Sigmoid colon (tissue), 7 donors: Measurements from ENCODE around the gene MYO9A. TPM values are rescaled to one million over a fixed set of nuclear protein-coding genes. Genes with fewer than 3 reads are reported as not detected.

Source experiments
- DNase-seq: peaks from one replicate; pipeline ENCODE4 v3.0.0-alpha.2; 2019
- H3K27ac ChIP-seq, 4 donors: fragments of 200-600 bp; sonication (generic); one replicate each; pipeline ENCODE4 v1.5.1; 2016 to 2019; ENCODE audit warnings: mild to moderate bottlenecking in 1 of 4
- H3K27me3 ChIP-seq, 3 donors: fragments of 200-600 bp; sonication (generic); one replicate each; pipeline ENCODE4 v1.5.1; 2019; ENCODE audit warnings: mild to moderate bottlenecking in 1 of 3
- H3K36me3 ChIP-seq, 4 donors: fragments of 200-600 bp; sonication (generic); one replicate each; pipeline ENCODE4 v1.5.1; 2016 to 2019
- H3K4me1 ChIP-seq, 4 donors: fragments of 200-600 bp; sonication (generic); one replicate each; pipeline ENCODE4 v1.5.1; 2017 to 2019
- H3K4me3 ChIP-seq, 4 donors: fragments of 200-600 bp; sonication (generic); one replicate each; pipeline ENCODE4 v1.5.1; 2017 to 2019; ENCODE audit warnings: mild to moderate bottlenecking in 2 of 4, moderate library complexity in 1 of 4
- H3K9me3 ChIP-seq, 4 donors: fragments of 200-600 bp in 3 of 4; sonication (generic) in 3 of 4; one replicate each; pipeline versions ENCODE4 v1.5.1 to v1.6.1; 2013 to 2019
- CTCF ChIP-seq, 4 experiments: fragments of 450-650 bp in 3 of 4; fragments of 200-600 bp in 1 of 4; IDR thresholded peaks; one replicate each; pipeline ENCODE4 v1.5.1; 2016 to 2019; ENCODE audit warnings: antibody characterized with exemption in 4 of 4, mild to moderate bottlenecking in 3 of 4, moderate library complexity in 2 of 4
- EP300 ChIP-seq, 4 donors: sonication (generic); formaldehyde crosslinking; IDR thresholded peaks; one replicate each; pipeline ENCODE4 v1.6.1; 2017; ENCODE audit warnings: antibody characterized with exemption in 4 of 4
- POLR2A ChIP-seq, 2 donors: fragments of 450-650 bp; IDR thresholded peaks; one replicate each; pipeline ENCODE4 v1.6.1; 2016; ENCODE audit warnings: antibody characterized with exemption in 2 of 2, mild to moderate bottlenecking in 2 of 2, moderate library complexity in 2 of 2
- POLR2AphosphoS5 ChIP-seq, 4 donors: sonication (generic); formaldehyde crosslinking; IDR thresholded peaks; one replicate each; pipeline ENCODE4 v1.6.1; 2017; ENCODE audit warnings: antibody characterized with exemption in 4 of 4
- WGBS, 2 donors: extraction: QIAGEN DNeasy Blood & Tissue Kit; methylation state at CpG; one replicate each; pipeline ENCODE4 v1.1.7; 2013; 5-methylcytosine and 5-hydroxymethylcytosine counted together
- intact Hi-C: fragments of 100-400 bp; cut with DNase I; formaldehyde crosslinking; loops from one replicate; pipeline ENCODE4 v1.15.1; 2023
- polyA plus RNA-seq, 3 donors: library from polyadenylated mRNA; stranded (reverse); fragments of 200-250 nt; gene quantifications; one replicate each; pipeline ENCODE4 v1.2.3, GENCODE V29; 2013
- total RNA-seq, 4 donors: library from RNA; depleted of rRNA; stranded (reverse); fragments of >200 nt; gene quantifications; one replicate each; pipeline ENCODE4 v1.1.0, GENCODE V29; 2016
- donor health status: healthy with polysubstance abuse.
- donor health status: Bipolar disorder and iron deficiency.
- donor health status: healthy.

The MYO9A gene
- total and polyA plus RNA-seq, 7 donors = 3.0 to 80.0 (median 55.8) TPM

DNA sequence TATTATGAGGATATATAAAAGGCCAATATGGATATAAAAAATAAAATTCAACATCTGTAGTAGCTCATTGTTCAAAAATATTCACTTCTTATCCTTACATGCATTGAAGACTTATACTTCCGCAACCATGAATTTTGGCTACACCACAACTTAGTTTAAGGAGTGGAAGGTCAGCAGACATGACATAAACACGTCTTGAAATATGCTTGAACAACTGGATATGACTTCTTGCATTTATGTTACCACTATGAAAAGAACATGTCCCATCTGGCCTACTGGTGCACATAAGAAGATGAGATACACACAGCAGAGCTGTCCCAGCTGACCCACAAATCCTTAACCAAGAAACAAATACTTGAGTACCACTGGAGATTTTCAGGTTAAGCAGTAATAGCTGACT, 52.1 kb downstream of the MYO9A start:
- WGBS, 2 donors = 87 to 97% methylated on average over 2 of the region's 2 CpGs
- Histone ChIP-seq H3K36me3 (no peaks in the 10 kb centered on the region), H3K4me1 (peaks cover 0 to 9% (median 6%) of the 10 kb centered on the region in 4 donors), H3K4me3 (no peak overlapping the region), H3K27me3 (no peaks in the 10 kb centered on the region), H3K9me3 (no peaks in the 10 kb centered on the region), H3K27ac (no peak overlapping the region)
- TF ChIP-seq POLR2AphosphoS5 (IDR thresholded peaks at IDR 0.05) (no peak), EP300 (IDR thresholded peaks at IDR 0.05) (no peak), CTCF (IDR thresholded peaks at IDR 0.05) (no peak), POLR2A (IDR thresholded peaks at IDR 0.05) (no peak)
- no peak for DNase-seq
- intact Hi-C loops = no loop called here

- Histone ChIP-seq H3K9me3 (no peaks in the 10 kb centered on the region), H3K36me3 (no peaks in the 10 kb centered on the region), H3K4me1 (peaks cover 0 to 22% (median 16%) of the 10 kb centered on the region in 4 donors), H3K27ac (no peak overlapping the region), H3K4me3 (no peak overlapping the region), H3K27me3 (no peaks in the 10 kb centered on the region)
- no peak for TF ChIP-seq POLR2AphosphoS5 (IDR thresholded peaks at IDR 0.05)
- TF ChIP-seq CTCF (IDR thresholded peaks at IDR 0.05) = no peak
- no peak for TF ChIP-seq EP300 (IDR thresholded peaks at IDR 0.05)
- TF ChIP-seq POLR2A (IDR thresholded peaks at IDR 0.05) = no peak
- intact Hi-C loops = no loop called here
- DNase-seq = no peak
These were observed 54.8 kb downstream of the MYO9A start for GRCh38 chr15:72063186-72063585.

GRCh38 chr15:72062319-72062718, 55.6 kb downstream of the MYO9A start:
- Histone ChIP-seq H3K27me3 (no peaks in the 10 kb centered on the region), H3K9me3 (no peaks in the 10 kb centered on the region), H3K4me1 (peaks cover 0 to 26% (median 16%) of the 10 kb centered on the region in 4 donors), H3K27ac (no peak overlapping the region), H3K36me3 (no peaks in the 10 kb centered on the region), H3K4me3 (no peak overlapping the region)
- no peak for DNase-seq
- TF ChIP-seq EP300 (IDR thresholded peaks at IDR 0.05) (no peak), POLR2AphosphoS5 (IDR thresholded peaks at IDR 0.05) (no peak), POLR2A (IDR thresholded peaks at IDR 0.05) (no peak), CTCF (IDR thresholded peaks at IDR 0.05) (no peak)
- intact Hi-C loops = no loop called here

DNA sequence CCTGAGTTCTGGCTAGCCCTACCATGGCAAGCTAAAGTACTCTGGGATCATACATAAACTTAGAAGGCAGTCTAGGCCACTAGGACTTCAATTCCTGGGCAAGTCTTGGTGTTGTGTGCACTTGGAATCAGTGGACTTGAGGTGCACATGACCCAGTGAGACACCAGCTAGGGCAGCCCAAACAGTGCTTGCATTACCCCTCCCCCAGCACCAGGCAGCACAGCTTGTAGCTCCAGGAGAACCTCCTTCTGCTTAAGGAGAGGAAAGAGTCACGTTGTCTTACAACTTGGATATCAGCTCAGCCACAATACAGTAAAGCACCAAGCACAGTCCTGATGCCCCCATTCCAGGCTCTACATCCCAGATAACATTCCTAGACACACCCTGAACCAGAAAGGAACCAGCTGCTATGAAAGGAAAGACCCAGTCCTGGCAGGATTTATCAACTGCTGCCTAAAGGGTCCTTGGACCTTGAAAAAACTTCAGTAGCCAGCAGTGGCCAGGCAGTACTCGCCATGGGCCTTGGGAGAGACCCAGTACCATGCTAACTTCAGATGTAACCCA, 57.2 kb downstream of the MYO9A start:
- TF ChIP-seq POLR2AphosphoS5 (IDR thresholded peaks at IDR 0.05) (no peak), CTCF (IDR thresholded peaks at IDR 0.05) (no peak), EP300 (IDR thresholded peaks at IDR 0.05) (no peak), POLR2A (IDR thresholded peaks at IDR 0.05) (no peak)
- 87 to 93% methylated on average over 2 of the region's 2 CpGs for WGBS, 2 donors

GRCh38 chr15:72058585-72058984, 59.4 kb downstream of the MYO9A start:
- WGBS, 2 donors = 22 to 68% methylated on average over 1 of the region's 1 CpG
- no peaks in the 10 kb centered on the region for H3K27me3 ChIP-seq
- intact Hi-C loops = no loop called here

More for the DNA sequence above, 57.2 kb downstream of the MYO9A start:
- Histone ChIP-seq H3K4me1 (peaks cover 0 to 26% (median 16%) of the 10 kb centered on the region in 4 donors), H3K27ac (no peak overlapping the region), H3K9me3 (no peaks in the 10 kb centered on the region), H3K36me3 (no peaks in the 10 kb centered on the region), H3K27me3 (no peaks in the 10 kb centered on the region), H3K4me3 (no peak overlapping the region)
- intact Hi-C loops = no loop called here
- DNase-seq = no peak

More at GRCh38 chr15:72058585-72058984, 59.4 kb downstream of the MYO9A start:
- no peak for DNase-seq
- TF ChIP-seq EP300 (IDR thresholded peaks at IDR 0.05) = no peak
- TF ChIP-seq POLR2A (IDR thresholded peaks at IDR 0.05) = no peak
- no peak for TF ChIP-seq POLR2AphosphoS5 (IDR thresholded peaks at IDR 0.05)
- TF ChIP-seq CTCF (IDR thresholded peaks at IDR 0.05) = no peak
- Histone ChIP-seq H3K4me3 (no peak overlapping the region), H3K27ac (no peak overlapping the region), H3K4me1 (peaks cover 0 to 26% (median 16%) of the 10 kb centered on the region in 4 donors), H3K36me3 (no peaks in the 10 kb centered on the region), H3K9me3 (no peaks in the 10 kb centered on the region)
